Astrocyte of the cerebellum (primary cell): ENCODE results near the gene NEUROD4.

ENCODE experiments used
- DNase-seq: peaks from one replicate; pipeline ENCODE4 v3.0.0-alpha.2; 2011; ENCODE audit warnings: low read depth
- H3K4me3 ChIP-seq: 2 replicates; pipeline ENCODE4 v1.5.1; 2011; ENCODE audit warnings: mild to moderate bottlenecking, low read depth, low read length, moderate library complexity
- in situ Hi-C: cut with HindIII; loops from 2 replicates; pipeline ENCODE4 v1.10.0; 2017; ENCODE audit warnings: low sequenced_read_pairs
- TF ChIP-seq, protein P1 (sequence below): IDR thresholded peaks from 2 replicates; pipeline ENCODE4 v1.5.1; 2012; ENCODE audit warnings: low read length, low read depth, moderate library complexity, mild to moderate bottlenecking; ENCODE audit errors: missing control alignments

Gene NEUROD4

DNA sequence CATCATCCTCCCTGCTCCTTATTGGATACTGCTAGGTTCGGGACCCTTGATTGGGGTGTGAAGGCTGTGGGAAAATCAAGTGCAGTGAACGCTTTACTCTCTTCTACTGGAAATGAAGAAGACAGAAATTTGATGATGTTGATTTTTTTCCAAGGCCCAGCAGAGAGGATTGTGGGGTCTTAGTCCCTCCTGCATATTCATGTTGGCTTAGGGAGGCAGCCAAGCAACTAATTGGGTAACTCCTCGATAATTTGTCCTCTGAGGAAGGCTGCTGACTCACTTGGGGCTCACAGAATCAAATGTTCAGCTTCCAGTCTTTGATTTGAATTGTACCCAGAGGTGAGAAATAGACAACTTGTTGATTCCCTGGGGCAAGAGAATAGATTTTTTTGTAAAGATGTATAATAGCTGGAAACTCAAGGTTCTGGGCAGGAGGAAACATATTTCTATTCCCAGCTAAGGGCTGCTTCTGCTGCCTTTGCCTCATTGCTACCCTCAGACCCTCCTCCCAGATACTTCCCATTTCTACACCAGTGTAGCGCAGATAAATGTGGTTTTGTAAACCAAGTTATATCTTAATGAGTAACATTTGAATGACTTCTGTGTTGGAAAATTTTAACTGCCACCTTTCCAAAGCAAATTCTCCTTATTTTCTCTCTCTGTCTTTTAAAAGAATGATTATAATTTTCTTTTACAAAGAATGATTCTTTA lies 21.7 kb downstream of the NEUROD4 start:
- TF ChIP-seq, protein P1, sequence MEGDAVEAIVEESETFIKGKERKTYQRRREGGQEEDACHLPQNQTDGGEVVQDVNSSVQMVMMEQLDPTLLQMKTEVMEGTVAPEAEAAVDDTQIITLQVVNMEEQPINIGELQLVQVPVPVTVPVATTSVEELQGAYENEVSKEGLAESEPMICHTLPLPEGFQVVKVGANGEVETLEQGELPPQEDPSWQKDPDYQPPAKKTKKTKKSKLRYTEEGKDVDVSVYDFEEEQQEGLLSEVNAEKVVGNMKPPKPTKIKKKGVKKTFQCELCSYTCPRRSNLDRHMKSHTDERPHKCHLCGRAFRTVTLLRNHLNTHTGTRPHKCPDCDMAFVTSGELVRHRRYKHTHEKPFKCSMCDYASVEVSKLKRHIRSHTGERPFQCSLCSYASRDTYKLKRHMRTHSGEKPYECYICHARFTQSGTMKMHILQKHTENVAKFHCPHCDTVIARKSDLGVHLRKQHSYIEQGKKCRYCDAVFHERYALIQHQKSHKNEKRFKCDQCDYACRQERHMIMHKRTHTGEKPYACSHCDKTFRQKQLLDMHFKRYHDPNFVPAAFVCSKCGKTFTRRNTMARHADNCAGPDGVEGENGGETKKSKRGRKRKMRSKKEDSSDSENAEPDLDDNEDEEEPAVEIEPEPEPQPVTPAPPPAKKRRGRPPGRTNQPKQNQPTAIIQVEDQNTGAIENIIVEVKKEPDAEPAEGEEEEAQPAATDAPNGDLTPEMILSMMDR: no peak

DNA sequence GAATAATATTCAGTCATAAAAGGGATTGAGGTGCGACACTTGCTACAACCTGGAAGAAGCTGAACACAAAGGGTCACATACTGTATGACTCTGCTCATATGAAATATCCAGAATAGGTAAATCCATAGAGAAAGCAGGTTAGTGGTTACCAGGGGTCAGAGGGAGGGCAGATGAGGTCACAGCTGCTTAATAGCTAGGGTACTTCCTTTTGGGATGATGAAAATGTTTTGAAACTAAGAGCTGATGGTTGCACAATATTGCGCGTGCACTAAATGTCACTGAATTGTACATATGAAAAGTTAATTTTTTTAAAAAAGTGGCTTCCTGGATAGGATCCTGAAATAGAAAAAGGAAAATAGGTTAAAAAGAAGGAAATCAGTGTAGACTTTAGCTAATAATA lies 23.8 kb downstream of the NEUROD4 start:
- H3K4me3 ChIP-seq: no peak overlapping the region
- TF ChIP-seq, protein P1: no peak
- in situ Hi-C loops: no loop called here
- no peak for DNase-seq

More for the DNA sequence above, 21.7 kb downstream of the NEUROD4 start:
- in situ Hi-C loops: no loop called here
- H3K4me3 ChIP-seq: no peak overlapping the region
- DNase-seq: no peak

DNA sequence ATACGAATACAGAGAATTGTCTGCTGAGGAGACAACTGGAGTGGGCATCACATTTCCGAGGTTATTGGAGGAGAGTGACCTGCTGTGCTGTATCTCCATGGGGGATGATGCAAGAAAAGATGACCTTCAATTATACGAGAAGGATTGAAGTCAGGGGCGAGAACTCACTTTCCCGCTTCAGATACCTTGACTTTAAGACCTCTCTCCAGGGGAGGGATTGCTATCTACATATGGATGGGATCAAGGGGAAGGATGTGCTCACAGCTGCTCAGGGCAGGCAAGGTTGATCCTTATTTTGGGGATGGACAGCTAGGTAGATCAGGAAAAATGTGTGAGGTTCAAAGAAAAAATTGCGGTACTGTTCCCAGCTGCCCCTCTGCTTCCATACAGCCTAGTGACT lies 24.4 kb downstream of the NEUROD4 start:
- DNase-seq: no peak
- TF ChIP-seq, protein P1: no peak
- in situ Hi-C loops: no loop called here
- H3K4me3 ChIP-seq: no peak overlapping the region

DNA sequence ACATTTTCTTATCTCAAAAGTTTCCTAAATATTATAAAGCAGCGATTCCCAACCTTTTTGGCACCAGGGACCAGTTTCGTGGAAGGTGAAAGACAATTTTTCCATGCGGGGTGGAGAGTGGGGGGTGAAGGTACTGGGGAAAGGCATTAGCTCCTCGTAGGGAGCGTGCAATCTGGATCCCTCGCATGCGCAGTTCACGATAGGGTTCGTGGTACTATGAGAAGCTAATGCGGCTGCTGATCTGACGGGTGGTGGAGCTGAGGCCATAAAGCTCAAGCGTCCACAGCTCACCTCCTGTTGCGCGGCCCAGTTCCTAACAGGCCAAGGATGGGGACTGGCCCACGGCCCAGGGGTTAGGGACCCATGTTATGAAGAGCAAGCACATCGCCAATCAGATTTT lies 29.9 kb downstream of the NEUROD4 start:
- H3K4me3 ChIP-seq: no peak overlapping the region
- TF ChIP-seq, protein P1: no peak
- DNase-seq: no peak
- in situ Hi-C loops: no loop called here

DNA sequence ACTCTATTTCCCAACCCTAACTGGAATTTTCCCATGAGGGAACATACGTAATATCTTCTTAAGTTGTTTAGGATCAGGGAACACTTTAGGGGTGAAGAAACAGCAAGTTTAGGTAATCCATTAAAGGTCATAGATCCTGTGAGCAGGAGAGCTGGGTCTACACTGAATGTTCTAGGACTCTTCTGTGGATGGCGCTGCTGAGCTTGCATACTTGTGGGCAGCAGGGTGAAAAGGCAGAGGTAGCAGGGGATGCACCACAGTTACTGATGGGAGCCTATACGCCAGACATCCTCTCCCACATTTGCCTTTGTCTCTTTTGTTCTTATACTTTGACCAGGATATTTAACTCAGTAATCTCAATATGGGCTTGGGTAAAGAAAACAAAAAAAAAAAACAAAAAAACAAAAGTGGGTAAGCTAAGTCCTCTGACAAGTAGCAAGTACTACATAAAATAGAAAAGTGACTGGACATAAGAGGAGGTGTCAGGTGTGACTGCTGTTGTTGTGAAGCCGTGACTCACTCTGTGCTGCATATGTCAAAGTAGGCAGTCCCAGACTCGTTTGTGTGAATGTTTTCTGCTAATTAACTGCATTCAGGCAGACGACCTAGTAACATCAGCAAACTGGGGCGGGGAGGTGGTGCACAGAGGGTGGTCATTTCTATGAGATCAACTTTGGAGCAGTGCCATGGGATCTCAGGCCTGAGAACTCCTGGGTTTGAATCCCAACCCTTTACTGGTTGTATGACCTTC lies 31.6 kb downstream of the NEUROD4 start:
- in situ Hi-C loops: no loop called here
- no peak overlapping the region for H3K4me3 ChIP-seq
- DNase-seq: no peak
- TF ChIP-seq, protein P1: no peak

DNA sequence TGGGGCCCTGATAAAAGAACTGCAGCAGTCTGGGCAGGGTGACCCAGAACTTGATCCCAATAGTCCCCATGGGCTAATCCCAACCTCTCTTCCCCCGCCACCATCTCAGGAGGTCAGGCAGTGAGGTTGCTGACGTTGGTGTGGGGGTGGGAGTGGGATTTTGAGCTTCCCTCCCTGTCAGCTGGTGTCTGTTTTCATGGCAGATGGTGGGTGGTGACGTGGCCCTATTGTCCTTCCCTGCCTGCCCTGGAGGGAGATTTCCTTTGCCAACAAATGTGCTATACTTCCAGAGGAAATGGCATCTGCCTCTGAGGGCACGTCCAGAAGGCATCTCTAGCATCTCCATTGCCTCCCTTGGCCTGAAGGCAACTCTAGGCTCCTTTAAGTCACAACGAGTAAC lies 37.7 kb downstream of the NEUROD4 start:
- in situ Hi-C loops: no loop called here
- no peak overlapping the region for H3K4me3 ChIP-seq
- no peak for DNase-seq
- TF ChIP-seq, protein P1: no peak
